GM19452 (cell line): ENCODE data around the gene LDLRAD4.
"Not testable (repeated sequence)": the region's sequence is repeated elsewhere in the genome, so short reads cannot be mapped to it uniquely, and the experiment has no call there.

Experiments used
- ATAC-seq: cut with Tn5 transposase; IDR thresholded peaks from one replicate; pipeline ENCODE4 v1.9.1; 2021; ENCODE audit not compliant: unreplicated experiment

LDLRAD4 gene

GRCh38 chr18:13608024-13608562 lies 389.5 kb downstream of the LDLRAD4 start:
- not testable (repeated sequence) for ATAC-seq

- no peak for ATAC-seq
Measured at GRCh38 chr18:13608791-13609532, 390.4 kb downstream of the LDLRAD4 start.

GRCh38 chr18:13610555-13611141 lies 392.1 kb downstream of the LDLRAD4 start:
- ATAC-seq: no peak

DNA sequence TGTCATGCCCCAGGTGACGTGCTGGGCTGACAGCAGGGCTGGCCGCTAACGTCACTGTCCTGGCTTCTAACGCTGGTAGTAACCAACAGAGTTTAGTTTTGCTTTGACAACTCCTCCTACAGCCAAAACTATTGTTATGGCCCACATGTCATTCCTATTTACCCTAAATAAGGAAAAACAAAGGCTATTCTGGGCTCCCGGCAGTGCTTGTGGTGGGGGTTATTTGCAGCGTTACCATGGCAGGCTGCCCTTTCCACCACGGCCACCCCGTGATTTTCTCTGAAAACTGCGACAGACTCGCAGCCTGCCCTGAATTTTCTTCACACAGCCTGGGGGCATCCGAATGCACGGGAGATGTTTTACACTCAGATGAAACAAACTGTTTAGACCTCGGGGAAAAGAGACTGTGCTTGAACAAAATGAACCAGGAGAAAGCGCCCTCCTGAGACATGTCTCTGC lies 392.6 kb downstream of the LDLRAD4 start:
- ATAC-seq: no peak

DNA sequence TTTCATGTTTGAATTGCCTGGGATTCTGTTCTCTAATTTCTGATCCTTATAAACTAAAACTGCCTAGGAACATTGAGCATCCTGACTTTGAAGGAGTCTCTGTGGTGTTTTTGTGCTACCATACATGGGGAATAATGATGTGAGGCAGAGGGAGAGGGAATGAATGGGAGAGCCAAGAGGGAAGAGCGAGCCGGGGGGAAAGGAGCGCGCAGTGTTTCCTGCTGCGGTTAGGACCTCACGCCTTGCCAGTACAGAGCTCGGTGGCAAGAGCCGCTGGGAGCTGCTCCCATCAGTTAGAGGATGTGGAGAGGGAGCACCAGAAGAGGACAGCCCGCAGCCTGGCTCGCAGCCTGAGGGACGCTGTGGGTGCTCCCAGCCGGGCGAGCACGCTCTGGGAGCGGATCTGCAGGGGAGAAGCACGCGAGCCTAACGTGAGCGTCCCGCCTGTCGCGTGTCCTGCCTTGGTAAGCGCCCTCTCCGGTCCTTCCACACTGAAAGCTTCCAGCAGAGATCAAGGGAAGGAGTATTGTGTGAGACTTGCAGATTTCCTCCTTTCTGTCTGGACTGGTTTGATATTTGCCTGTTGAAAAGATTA lies 393.1 kb downstream of the LDLRAD4 start:
- peak; percentile 9 for ATAC-seq

DNA sequence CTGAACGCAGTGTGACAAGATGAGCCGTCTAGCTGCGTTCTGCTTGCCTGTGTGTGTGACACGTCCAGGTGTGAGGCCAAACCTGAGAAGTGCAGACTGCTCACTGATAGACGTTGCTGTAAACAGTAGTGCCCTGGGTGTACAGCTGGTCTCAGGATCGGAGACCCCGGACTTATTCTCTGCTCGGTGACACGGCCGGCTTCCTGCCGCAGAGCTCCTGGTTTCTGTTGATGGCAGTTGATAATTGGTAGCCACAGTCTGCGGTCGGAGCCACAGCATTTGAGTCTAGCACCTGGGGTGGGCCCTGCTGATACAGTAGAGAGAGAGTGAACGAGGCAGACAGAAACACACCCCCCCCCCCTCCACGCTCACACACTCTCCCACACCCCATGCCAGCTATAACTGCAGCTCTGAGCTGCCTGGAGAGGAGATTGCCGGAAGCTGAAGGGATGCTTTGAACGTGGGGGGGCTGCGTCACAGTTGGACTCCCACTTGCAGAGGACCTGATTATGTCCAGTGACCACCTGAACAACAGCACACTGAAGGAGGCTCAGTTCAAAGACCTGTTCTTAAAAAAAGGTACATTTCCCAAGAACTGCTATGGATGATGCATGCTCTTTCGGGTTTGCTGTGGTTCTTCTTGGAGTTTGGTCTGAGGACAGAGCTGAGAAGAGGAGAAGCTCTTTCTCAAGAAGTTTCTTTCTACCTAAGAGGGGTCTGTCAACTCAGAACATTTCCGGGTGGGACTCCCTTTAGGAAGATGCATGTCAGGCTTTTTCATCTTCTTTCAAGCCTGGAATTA lies 393.8 kb downstream of the LDLRAD4 start:
- peak; percentile 68 for ATAC-seq

DNA sequence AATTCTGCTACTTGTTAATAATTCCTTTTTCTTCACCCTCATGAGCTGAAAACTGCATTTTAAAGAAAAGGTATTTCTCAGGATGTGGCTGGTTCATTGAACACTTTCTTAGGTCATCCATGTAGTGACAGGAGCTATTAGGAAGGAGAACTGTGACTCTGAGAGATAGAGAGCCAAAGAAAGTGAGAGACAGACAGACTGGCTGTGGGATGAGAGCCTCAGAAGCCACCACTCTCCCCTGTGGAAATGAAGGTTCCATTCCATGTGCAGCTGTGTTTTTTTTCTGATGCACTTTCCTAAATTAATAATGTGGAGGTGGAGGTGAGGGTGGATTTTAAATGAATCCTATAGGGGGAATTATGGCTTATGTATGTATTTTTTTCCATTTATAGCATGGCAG lies 394.5 kb downstream of the LDLRAD4 start:
- no peak for ATAC-seq

DNA sequence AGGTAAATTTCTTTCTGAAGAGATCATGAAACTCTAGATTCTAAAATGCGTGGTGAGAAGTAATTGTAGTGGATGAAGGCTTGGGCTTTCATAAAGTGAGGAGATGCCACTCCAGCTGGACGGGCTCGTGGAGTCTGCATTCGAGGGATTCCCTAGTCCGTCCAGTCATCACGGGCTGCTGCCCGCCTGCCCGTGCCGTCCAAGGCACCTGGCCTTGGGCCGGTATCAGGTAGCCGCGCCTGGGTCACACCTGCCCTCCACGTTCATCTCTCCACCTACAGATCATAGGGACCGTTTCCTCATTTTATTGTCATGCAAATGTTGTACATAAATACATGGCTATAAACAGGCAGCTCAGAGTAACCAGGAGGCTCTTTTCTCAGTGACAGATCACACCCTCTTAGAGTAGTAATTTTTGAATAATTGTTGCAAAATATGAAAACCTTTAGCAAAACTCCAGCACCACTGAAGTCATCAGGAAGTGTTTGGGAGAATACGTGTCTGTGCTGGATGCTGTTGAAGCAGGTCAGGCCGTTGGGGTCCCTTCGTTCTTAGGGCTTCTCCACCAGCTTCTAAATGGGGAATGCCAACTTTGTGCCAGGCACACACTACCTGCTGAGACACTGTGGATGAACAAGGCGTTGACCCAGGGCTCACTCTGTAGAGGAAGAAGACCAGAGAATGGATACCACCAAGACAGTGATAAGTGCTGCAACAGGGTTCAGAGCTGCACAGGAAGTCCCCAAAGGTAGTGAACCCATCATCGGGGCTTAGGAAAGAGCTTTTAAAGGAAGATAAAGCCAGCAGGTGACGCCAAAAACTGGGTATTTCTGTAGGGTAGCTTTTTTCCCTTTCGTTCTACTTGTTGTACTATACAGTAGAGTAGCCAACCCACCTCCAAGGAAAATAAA lies 395.3 kb downstream of the LDLRAD4 start:
- no peak for ATAC-seq

GRCh38 chr18:13614641-13615288 lies 396.2 kb downstream of the LDLRAD4 start:
- ATAC-seq: no peak

- no peak for ATAC-seq
Measured at GRCh38 chr18:13615432-13615861, 396.9 kb downstream of the LDLRAD4 start.

- ATAC-seq: no peak
Measured at GRCh38 chr18:13616041-13616440, 397.5 kb downstream of the LDLRAD4 start.

- ATAC-seq: no peak
Measured at GRCh38 chr18:13616525-13617035, 398.0 kb downstream of the LDLRAD4 start.

- no peak for ATAC-seq
Measured at GRCh38 chr18:13617826-13618515, 399.4 kb downstream of the LDLRAD4 start.

DNA sequence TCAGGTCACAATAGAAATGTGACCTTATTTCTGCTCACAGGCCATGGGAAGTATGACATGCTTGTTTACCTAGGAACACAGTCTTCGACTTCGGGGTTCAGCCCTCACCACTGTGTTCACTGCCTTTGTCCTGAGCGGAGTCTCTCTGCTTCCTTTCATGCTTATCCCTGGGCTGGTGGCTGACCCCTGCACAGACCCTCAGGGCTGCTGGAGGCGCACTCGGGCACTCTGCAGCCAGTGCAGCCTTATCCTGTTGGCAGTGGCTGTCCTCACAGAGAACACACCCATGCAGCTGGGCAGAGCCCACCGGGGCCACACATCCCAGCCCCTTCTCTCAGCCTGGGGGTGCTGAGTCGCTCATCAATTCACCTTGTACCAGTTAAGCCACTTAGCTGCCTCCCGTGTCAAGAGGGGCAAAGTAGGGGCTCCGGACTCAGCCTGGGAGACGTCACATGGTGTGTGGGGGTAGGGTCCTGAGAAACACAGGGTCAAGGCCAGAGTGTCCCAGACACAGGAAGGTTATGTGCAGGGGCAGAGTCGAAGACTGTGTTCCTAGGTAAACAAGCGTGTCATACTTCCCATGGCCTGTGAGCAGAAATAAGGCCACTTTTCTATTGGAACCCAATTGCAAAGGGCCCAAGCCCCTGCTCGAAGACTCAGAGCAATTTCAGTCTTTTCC lies 400.3 kb downstream of the LDLRAD4 start:
- ATAC-seq: no peak

DNA sequence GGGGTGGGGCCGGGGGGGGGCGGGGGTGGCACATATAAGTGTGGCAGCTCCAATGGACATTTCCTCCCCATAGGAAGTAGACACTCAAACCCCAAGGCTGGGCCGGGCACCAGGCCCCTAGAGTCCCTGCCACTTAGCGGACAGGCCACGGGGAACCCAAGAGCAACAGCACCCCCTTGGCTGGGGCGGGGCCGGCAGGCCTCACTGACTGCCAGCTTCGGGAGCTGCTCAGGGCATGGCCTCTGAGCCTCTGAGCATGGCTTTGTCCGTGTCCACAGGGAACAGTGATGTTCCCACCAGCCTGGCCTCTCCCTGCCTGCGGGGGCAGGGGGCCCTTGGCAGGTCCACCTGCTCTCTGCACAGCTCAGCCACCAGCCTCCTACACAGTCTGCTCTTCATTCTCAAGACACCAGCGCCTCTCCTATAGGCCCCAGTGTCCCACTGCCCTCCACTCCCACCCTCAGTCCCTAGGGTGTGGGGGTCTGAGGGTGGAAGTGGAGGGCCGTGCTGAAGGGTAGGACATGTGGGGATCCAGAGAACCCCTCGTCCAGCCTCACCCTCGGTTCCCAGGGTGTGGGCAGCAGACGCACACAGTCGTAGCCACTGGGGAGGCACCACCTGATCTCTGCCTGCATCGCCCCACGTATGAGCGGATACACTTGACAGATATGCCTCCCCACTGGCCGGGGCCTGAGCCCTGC lies 401.1 kb downstream of the LDLRAD4 start:
- ATAC-seq: no peak

GRCh38 chr18:13620206-13620672 lies 401.7 kb downstream of the LDLRAD4 start:
- ATAC-seq: no peak

DNA sequence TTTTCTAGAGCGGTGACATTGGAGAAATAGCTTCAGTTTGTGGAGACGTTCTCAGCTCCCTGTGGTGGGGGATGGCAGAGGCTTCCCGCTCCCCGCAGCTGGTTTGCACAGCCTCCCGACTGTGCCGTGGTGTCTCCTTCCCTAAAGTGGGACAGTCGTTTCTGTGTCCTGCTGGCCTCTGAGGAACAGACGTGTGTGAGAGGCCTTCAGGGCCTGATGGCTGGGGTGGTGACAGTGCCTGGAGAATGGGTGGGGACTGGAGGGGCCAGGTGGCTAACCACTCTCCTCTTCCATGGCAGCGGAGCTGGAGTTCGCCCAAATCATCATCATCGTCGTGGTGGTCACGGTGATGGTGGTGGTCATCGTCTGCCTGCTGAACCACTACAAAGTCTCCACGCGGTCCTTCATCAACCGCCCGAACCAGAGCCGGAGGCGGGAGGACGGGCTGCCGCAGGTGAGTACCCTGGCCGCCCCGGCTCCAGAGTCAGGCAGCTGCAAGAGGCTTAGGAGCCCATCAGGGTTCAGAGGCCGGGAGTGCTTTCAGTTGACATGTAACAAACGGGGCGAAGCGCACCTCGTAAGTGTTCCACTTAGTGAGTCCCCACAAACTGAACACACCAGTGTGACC lies 402.4 kb downstream of the LDLRAD4 start:
- no peak for ATAC-seq
